A549 treated with Mapracorat at 1 μM for 4 hours (cell line): Measurements from ENCODE around the gene IGLON5. TPM values are rescaled to one million over a fixed set of nuclear protein-coding genes. Genes with fewer than 3 reads are reported as not detected.

Source experiments
- total RNA-seq: library from RNA; stranded (reverse); fragments of 200-300 nt; extraction: Qiagen RNA extraction; gene quantifications from 5 replicates; pipeline ENCODE4 v1.2.3, GENCODE V29; 2022

Gene IGLON5
- total RNA-seq: 0.06 to 0.09 TPM (median 0.08 TPM) in 4 of 5 replicates, not detected in the other

GRCh38 chr19:51311351-51312257 is at the start of gene IGLON5:
Gene IGLON5, plus strand, starts transcription at chr19:51311644. Its CDS starts 204 bp downstream, at chr19:51311848.

GRCh38 chr19:51341976-51342580 is 30.6 kb downstream of the IGLON5 start, which contains the start of gene VSIG10L:
Gene VSIG10L, minus strand, starts transcription at chr19:51342139. Its CDS starts 15 bp downstream, at chr19:51342124.

GRCh38 chr19:51365965-51366388 is 54.5 kb downstream of the IGLON5 start, which contains the start of gene ETFB:
Gene ETFB, minus strand, starts transcription at chr19:51366388. Its CDS starts 62 bp downstream, at chr19:51366326.

GRCh38 chr19:51368366-51369282 is 57.2 kb downstream of the IGLON5 start, which contains the start of gene CLDND2:
Gene CLDND2, minus strand, starts transcription at chr19:51369003. Its CDS starts 426 bp downstream, at chr19:51368577.

GRCh38 chr19:51372649-51373504 is 61.4 kb downstream of the IGLON5 start, which contains the start of gene NKG7:
Gene NKG7, minus strand, starts transcription at chr19:51372654. Its CDS starts 119 bp downstream, at chr19:51372535.

Other genes starting within 250 kb of the IGLON5 start
- 0.15 TPM in 1 of 5 replicates, not detected in the others for gene KLK13, start 246.6 kb upstream of the IGLON5 start, total RNA-seq
- 0.20 to 0.55 TPM (median 0.43 TPM) in 5 replicates for gene KLK14, start 228.8 kb upstream of the IGLON5 start, total RNA-seq
- gene CTU1, start 203.2 kb upstream of the IGLON5 start, total RNA-seq: 4.4 to 14.5 TPM (median 14.3 TPM) in 5 replicates
- gene SIGLEC9, start 186.7 kb upstream of the IGLON5 start, total RNA-seq: 0.09 TPM in 1 of 5 replicates, not detected in the others
- not detected in 5 replicates for gene SIGLEC7, start 169.3 kb upstream of the IGLON5 start, total RNA-seq
- 0.15 TPM in 2 of 5 replicates, not detected in the others for gene CD33, start 86.6 kb upstream of the IGLON5 start, total RNA-seq
- gene SIGLECL1, start 60.6 kb upstream of the IGLON5 start, total RNA-seq: not detected in 5 replicates
- gene VSIG10L, start 30.5 kb downstream of the IGLON5 start, total RNA-seq: 9.6 to 14.1 TPM (median 13.8 TPM) in 5 replicates
- gene ETFB, start 54.7 kb downstream of the IGLON5 start, total RNA-seq: 227 to 265 TPM (median 239 TPM) in 5 replicates
- gene CLDND2, start 57.4 kb downstream of the IGLON5 start, total RNA-seq: 4.6 to 14.2 TPM (median 13.0 TPM) in 5 replicates
- gene NKG7, start 61.0 kb downstream of the IGLON5 start, total RNA-seq: not detected in 5 replicates
- not detected in 5 replicates for gene LIM2, start 76.3 kb downstream of the IGLON5 start, total RNA-seq
- not detected in 5 replicates for gene C19orf84, start 78.9 kb downstream of the IGLON5 start, total RNA-seq
- not detected in 5 replicates for gene SIGLEC10, start 106.0 kb downstream of the IGLON5 start, total RNA-seq
- not detected in 5 replicates for gene SIGLEC8, start 146.8 kb downstream of the IGLON5 start, total RNA-seq
- gene CEACAM18, start 166.9 kb downstream of the IGLON5 start, total RNA-seq: not detected in 5 replicates
- gene SIGLEC12, start 190.2 kb downstream of the IGLON5 start, total RNA-seq: not detected in 5 replicates
- gene SIGLEC6, start 220.0 kb downstream of the IGLON5 start, total RNA-seq: not detected in 5 replicates